ENCODE measurements around the gene S100A7A. TPM values are rescaled to one million over a fixed set of nuclear protein-coding genes. Genes with fewer than 3 reads are reported as not detected.

S100A7A gene
- total RNA-seq: not detected
- long read RNA-seq: 0 reads

DNA sequence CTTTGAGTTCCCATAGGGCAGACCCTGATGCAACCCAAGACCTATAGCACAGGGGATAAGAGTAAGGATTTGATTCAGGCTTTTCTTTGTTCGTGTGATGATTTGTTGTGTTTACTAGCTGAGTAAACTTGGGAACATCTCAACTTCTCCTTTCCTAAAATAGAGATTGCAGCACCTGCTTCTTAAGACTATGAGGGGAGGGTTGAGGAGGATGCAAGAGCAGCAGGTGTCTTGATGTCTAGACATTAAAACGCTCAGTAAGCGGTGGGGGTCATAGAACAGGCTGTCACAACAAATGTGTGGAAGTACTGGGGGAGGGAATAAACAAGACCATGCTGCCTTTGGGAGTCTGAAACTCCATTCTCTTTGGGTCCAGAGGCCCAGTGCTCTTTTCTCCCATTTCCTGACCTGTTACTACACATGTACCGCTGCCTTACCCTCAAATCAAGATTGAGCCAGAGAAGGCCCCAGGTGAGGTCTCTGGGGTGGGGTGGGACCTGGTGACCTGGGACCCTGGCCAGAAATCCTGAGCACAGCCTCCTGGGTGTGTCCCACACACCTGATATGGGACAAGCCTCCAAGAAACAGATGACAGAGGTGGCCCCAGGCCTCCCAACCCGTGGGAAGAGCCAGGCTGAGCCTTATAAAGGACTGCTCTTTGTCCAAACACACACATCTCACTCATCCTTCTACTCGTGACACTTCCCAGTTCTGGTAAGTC lies at the start of gene S100A7A:
Gene S100A7A, plus strand, starts transcription at position 671 of the 721 bp plus-strand sequence. CDS start 1,563 bp downstream, outside the sequence.
- no peak for TF ChIP-seq CTCF (IDR thresholded peaks at IDR 0.05)
- no peak for ATAC-seq
- Histone ChIP-seq H3K27me3 (ENCODE audit: low read depth) (peaks cover 12% of the 10 kb centered on the region), H3K27ac (no peak within 1 kb of the TSS), H3K4me3 (no peak within 1 kb of the TSS), H3K4me1 (no peaks in the 10 kb centered on the region), H3K9me3 (no peaks in the 10 kb centered on the region), H3K36me3 (no peaks in the 10 kb centered on the region)
- intact Hi-C loops (cut with DNase I): no loop called here
- DNase-seq: no peak

DNA sequence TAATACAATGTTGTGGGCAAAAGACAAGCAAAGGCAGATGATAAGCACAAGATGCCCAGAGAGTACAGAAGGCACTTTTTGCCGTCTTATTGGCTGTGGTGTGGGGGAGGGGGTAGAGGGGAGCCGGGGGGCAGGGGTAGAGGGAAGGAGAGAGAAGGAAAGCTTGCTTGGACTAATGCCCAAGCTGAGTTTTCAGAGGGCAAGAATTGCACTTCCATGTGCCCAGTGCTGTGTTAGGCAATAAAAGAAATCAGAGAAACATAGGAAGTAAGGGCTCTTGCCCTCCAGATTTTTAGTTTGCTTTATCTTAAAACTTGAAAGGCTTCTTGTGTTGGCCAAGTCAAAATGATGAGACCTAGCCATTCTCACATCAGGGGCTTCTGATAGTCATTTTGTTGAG lies 49.2 kb upstream of the S100A7A start:
- H3K36me3 ChIP-seq: no peaks in the 10 kb centered on the region
- ATAC-seq (no peak), DNase-seq (no peak)
- TF ChIP-seq CTCF (IDR thresholded peaks at IDR 0.05): no peak
- peaks cover 15% of the 10 kb centered on the region for H3K4me1 ChIP-seq
- H3K27me3 ChIP-seq (ENCODE audit: low read depth): no peaks in the 10 kb centered on the region
- intact Hi-C loops (cut with DNase I): no loop called here
- H3K9me3 ChIP-seq: no peaks in the 10 kb centered on the region
- H3K4me3 ChIP-seq: no peak overlapping the region
- H3K27ac ChIP-seq: no peak overlapping the region

GRCh38 chr1:153368495-153368894 lies 47.8 kb upstream of the S100A7A start:
- Histone ChIP-seq H3K27ac (no peak overlapping the region), H3K36me3 (no peaks in the 10 kb centered on the region), H3K27me3 (ENCODE audit: low read depth) (no peaks in the 10 kb centered on the region), H3K9me3 (no peaks in the 10 kb centered on the region), H3K4me1 (peaks cover 15% of the 10 kb centered on the region), H3K4me3 (no peak overlapping the region)
- ATAC-seq (peak; percentile 59 to 66), DNase-seq (no peak)
- intact Hi-C loops (cut with DNase I): no loop called here
- no peak for TF ChIP-seq CTCF (IDR thresholded peaks at IDR 0.05)

DNA sequence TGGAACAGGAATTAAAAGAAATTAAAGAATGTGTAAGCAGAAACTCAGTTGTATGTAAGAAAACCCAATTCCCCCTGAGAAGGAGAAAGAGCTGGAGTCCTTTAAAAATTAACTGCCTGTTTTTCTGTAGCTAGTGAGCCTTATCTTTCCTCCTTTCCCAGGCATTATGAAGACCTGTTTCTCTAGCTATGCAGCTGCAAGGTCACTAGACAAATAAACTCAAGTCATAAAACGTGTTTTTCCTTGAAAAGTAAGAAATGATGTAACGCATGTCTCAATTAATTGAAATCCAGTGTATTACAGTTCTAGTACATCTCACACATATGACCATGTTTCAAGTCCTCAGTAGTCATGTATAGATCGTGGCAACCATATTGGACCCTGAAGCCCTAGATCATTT lies 46.2 kb upstream of the S100A7A start:
- Histone ChIP-seq H3K36me3 (no peaks in the 10 kb centered on the region), H3K27ac (no peak overlapping the region), H3K9me3 (no peaks in the 10 kb centered on the region), H3K4me1 (peaks cover 16% of the 10 kb centered on the region), H3K4me3 (no peak overlapping the region), H3K27me3 (ENCODE audit: low read depth) (no peaks in the 10 kb centered on the region)
- TF ChIP-seq CTCF (IDR thresholded peaks at IDR 0.05): no peak
- no peak for ATAC-seq
- no peak for DNase-seq
- intact Hi-C loops (cut with DNase I): no loop called here

DNA sequence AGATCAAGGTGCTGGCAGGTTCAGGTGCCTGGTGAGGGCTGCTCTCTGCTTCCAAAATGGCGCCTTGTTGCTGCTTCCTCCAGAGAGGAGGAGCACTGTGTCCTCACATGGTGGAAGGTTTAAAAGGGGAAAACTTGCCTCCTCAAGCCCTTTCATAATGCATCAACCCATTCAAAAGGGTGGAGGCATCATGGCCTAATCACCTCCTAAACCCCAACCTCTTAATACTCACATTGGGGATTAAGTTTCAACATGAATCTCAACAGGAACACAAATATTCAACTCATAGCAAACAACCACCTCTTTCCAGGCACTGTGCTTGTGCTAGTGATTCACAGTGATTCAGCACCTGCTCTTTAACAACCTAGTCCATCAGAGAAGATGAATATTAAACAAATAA lies 45.1 kb upstream of the S100A7A start:
- ATAC-seq (no peak), DNase-seq (no peak)
- no peaks in the 10 kb centered on the region for H3K9me3 ChIP-seq
- H3K4me1 ChIP-seq: peaks cover 26% of the 10 kb centered on the region
- no peak overlapping the region for H3K27ac ChIP-seq
- H3K4me3 ChIP-seq: no peak overlapping the region
- H3K36me3 ChIP-seq: no peaks in the 10 kb centered on the region
- no peak for TF ChIP-seq CTCF (IDR thresholded peaks at IDR 0.05)
- H3K27me3 ChIP-seq (ENCODE audit: low read depth): no peaks in the 10 kb centered on the region
- intact Hi-C loops (cut with DNase I): no loop called here
